SU-DHL-6 (cell line): Measurements from ENCODE around the gene FAM163B.

Experiments
- EZH2phosphoT487 ChIP-seq: fragments of 200-600 bp; sonication (generic), shearing (Covaris generic); conservative IDR thresholded peaks from 2 replicates; pipeline ENCODE4 v1.6.1; 2018; ENCODE audit warnings: mild to moderate bottlenecking, antibody characterized with exemption, low read length, moderate library complexity, mixed read lengths
- TF ChIP-seq, protein P1 (sequence below): fragments of 200-600 bp; sonication (generic); IDR thresholded peaks from one replicate; pipeline ENCODE4 v1.5.1; 2017; ENCODE audit warnings: antibody characterized with exemption, mild to moderate bottlenecking, low read length, moderate library complexity; ENCODE audit not compliant: insufficient read depth, poor library complexity, severe bottlenecking

DNA sequence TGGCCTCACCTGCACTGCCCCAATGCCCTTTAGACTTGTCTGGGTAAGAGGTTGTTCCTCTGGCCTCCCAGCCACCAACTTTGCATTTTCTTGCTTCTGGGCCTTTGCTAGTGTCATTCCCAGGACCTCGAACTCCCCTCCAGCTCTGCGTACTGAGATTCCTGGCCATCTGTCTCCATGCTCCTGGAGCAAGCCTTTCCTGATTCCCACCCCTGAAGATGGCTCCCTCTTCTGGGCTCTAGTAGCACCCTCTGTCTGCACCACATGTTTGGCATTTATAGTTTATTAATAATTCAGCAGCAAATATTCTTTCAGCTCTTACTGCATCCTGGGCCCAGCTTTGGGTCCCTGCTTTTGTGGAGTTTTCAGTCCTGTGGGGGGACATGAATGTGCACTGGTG is 14.9 kb downstream of the FAM163B start:
- TF ChIP-seq, protein P1, sequence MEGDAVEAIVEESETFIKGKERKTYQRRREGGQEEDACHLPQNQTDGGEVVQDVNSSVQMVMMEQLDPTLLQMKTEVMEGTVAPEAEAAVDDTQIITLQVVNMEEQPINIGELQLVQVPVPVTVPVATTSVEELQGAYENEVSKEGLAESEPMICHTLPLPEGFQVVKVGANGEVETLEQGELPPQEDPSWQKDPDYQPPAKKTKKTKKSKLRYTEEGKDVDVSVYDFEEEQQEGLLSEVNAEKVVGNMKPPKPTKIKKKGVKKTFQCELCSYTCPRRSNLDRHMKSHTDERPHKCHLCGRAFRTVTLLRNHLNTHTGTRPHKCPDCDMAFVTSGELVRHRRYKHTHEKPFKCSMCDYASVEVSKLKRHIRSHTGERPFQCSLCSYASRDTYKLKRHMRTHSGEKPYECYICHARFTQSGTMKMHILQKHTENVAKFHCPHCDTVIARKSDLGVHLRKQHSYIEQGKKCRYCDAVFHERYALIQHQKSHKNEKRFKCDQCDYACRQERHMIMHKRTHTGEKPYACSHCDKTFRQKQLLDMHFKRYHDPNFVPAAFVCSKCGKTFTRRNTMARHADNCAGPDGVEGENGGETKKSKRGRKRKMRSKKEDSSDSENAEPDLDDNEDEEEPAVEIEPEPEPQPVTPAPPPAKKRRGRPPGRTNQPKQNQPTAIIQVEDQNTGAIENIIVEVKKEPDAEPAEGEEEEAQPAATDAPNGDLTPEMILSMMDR, result no peak
- no peak for TF ChIP-seq EZH2phosphoT487
